ENCODE measurements around the gene CDC45.

CDC45 gene

GRCh38 chr22:19495562-19496323, 16.0 kb downstream of the CDC45 start:
- DNase-seq (ENCODE audit: low read depth in 2 of 2): no peak

DNA sequence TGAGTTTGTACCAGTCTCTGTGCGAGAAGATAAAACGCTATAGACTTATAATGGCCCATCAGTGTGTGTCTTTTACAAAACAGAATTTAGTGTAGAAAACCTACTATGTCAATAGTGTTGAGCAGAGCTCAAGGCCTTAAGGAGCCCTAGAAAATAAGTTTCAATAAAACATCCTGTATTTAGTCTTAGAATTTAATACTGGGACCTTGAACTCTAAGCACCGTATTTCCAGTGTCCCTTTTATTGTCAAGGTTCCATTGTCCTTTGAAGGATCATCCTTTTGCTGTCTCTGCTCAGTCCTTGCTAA, 16.6 kb downstream of the CDC45 start:
- DNase-seq (ENCODE audit: low read depth in 2 of 2): no peak

GRCh38 chr22:19497245-19497644, 17.5 kb downstream of the CDC45 start:
- no peak for DNase-seq (ENCODE audit: low read depth in 2 of 2)

DNA sequence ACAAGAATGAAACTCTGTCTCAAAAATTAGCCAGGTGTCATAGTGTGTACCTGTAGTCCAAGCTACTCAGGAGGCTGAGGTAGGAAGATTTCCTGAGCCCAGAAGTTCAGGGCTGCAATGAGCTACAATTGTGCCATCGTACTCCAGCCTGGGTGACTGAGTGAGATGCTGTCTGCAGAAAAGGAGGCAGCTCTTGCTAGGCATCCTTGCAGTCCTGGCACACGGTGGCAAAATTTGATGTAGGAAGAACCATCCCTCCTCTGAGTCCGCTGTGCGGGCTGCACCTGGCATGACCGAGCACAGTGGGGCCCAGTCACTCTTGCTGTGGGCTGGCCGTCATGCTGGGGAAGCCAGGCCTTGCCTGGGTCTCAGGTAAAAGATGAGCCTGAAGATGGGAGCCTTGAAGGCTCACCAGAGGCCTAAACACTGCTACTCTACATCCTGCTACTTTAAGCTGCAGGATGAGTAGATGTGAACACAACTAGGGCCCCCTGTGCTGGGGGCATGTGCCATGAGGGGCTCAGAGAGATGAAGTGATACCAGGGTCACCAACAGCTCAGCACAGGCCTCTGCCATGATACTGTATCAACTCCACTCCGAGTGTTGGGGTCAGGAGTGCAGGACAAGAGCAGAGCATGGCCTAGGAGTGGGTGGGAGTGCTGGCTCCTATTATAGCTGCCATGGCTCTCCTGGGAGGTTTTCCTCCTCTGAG, 18.6 kb downstream of the CDC45 start:
- DNase-seq (ENCODE audit: low read depth in 2 of 2): no peak

- DNase-seq (ENCODE audit: low read depth in 2 of 2): no peak
Measured at GRCh38 chr22:19498866-19499190, 19.1 kb downstream of the CDC45 start.

DNA sequence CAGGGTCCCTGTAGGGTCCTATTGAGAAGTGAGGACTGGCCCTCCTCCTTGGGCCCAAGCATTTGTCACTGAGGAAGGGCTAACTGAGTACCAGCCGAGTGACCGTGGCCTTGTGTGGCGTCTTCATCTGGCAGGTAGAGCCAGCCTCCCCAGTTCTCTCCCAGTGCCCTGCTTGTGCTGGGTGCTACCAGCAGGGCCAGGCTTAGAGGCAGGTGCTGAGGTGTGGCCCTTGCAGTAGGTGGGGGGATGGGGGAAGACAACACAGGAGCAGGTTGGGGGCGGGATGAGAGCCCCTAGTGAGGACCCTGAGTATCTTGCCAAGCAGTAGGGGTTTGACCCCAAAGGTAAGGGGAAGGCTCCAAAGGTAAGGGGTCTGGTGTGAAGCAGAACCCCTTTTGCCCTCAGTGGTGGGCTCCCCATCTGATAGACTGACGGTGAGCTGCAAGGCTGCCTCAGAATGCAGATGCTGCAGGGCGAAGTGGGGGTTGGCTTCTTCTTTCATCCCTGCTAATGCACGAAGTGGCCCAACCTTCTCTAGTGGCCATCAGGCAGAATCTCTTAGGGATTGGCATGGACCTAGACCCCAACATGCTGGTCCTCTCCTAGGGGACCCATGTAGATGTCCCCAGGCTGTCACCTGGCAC, 19.6 kb downstream of the CDC45 start:
- no peak for DNase-seq (ENCODE audit: low read depth in 2 of 2)

GRCh38 chr22:19499880-19500242, 20.1 kb downstream of the CDC45 start:
- DNase-seq (ENCODE audit: low read depth in 2 of 2): no peak

GRCh38 chr22:19501897-19502447, 22.3 kb downstream of the CDC45 start:
- no peak for DNase-seq (ENCODE audit: low read depth in 2 of 2)

DNA sequence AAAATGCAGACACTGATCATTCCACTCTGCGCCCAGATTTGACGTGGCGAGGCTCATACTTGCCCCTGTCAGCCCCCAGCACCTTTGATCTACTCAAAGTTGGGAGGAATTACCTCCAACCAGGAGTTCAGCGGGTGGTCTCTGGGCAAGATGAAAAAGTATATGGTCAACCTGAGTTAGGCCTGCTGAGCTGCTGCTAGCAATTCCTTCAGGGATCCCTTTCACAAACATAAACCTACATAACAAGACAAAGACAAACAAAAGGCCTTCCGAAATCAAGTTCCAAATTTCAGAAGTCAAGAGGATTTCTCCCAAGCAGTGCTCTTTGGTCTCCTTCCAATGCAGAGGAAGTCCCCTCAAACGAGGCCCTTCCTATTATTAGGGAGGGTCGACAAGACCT, 23.6 kb downstream of the CDC45 start:
- no peak for DNase-seq (ENCODE audit: low read depth in 2 of 2)

DNA sequence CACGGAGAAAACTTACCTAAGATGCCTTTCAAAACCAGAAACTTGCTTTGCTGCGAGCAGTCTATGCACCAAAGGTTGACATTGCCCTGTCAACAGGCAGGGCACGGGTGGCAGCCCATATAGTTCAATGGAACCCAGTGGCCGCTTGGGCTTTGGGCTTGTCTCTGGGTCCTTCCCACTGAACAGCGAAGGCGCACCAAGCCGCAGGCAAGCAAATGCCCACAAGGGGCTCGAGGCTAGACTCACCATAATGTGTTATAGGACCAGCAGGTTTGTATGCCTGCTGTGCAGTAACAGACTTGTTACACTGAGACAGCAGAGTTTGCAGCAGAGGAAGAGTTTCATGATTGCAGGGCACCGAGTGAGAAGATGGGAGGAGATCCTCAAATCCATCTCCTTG, 24.1 kb downstream of the CDC45 start:
- no peak for DNase-seq (ENCODE audit: low read depth in 2 of 2)

GRCh38 chr22:19504900-19505734, 25.4 kb downstream of the CDC45 start:
- no peak for DNase-seq (ENCODE audit: low read depth in 2 of 2)

DNA sequence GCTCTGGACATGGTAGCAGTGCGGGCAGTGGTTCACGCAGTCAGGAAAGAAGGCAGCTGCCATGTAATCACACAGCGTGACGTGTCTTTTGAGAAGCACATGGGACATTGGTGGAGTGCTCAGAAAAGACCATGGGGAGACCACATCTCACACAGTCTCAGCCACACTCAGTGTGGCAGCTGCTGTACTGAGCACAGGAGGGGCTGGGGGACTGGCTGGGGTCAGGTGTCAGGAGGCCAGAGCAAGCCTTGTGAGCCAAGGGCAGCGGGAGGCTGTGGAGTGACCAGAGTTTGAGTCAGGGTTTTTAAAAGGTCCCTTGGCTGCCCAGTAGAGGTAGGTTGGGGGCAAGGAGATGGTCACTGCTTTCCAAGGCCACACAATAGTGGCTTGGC, 26.0 kb downstream of the CDC45 start:
- DNase-seq (ENCODE audit: low read depth in 2 of 2): no peak

- DNase-seq (ENCODE audit: low read depth in 2 of 2): no peak
Measured at GRCh38 chr22:19506212-19506611, 26.5 kb downstream of the CDC45 start.

DNA sequence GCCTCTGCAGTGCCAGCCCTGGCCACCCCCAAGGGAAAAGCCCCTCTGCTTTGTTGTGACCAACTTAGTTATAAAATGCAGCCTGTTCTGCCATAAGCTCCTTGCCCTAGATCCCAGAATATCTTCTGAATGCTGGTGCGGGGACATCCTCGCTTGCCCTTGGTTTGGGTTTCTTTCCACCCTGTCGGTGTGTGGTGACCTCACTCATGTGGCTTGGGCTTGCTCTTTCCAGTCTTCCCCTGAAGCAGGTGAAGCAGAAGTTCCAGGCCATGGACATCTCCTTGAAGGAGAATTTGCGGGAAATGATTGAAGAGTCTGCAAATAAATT, 27.8 kb downstream of the CDC45 start:
- DNase-seq (ENCODE audit: low read depth in 2 of 2): no peak

DNA sequence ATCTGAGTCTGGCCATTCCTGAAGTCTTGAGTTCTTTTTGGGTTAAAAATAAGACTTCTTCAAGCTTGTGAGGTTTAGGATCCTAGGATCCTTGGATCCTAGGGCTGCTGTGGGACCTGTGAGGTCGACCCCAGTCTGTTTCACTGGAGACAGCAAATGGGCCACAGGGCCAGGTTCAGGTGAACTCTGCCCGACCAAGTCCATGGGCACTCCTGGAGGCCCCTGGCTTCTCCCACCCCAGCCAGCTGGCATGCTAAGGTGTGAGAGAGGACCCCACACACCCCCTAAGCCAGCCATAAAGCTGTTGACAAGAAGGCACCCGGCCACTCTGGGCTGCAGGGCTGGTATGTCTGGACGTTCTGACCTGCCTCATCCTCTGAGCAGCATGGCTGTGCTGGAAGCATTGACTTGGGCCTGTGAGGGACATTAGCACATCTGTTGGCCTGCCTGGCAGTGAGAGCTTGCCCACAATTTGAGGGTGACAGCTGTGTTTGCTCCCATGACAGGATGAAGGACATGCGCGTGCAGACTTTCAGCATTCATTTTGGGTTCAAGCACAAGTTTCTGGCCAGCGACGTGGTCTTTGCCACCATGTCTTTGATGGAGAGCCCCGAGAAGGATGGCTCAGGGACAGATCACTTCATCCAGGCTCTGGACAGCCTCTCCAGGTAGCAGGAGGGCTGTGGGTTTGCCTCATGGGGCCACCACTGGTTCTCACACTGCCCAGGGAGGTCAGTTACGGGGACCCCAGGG, 28.5 kb downstream of the CDC45 start:
- DNase-seq (ENCODE audit: low read depth in 2 of 2): no peak

DNA sequence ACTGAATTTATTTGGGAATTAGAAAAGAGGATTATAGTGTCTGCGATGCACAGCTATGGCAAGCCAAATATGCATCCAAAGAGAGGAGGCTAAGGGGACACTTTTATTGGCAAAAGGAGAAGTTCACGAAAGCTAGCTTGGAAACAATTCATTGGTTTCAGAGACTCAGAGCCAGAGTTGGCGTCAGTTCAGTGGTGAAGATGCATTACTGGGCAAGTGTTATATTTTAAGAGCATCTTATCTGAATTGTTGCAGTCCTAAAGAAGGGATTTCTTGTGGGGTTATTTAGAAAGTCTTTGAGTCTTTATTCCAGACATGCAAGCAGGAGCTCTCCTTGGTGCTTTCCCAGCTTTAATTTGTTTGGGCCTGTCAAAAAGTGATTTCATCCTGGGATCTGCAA, 29.5 kb downstream of the CDC45 start:
- no peak for DNase-seq (ENCODE audit: low read depth in 2 of 2)

GRCh38 chr22:19509923-19510322, 30.2 kb downstream of the CDC45 start:
- DNase-seq (ENCODE audit: low read depth in 2 of 2): no peak

GRCh38 chr22:19510919-19511341, 31.2 kb downstream of the CDC45 start:
- no peak for DNase-seq (ENCODE audit: low read depth in 2 of 2)

- no peak for DNase-seq (ENCODE audit: low read depth in 2 of 2)
Measured at GRCh38 chr22:19513823-19514222, 34.1 kb downstream of the CDC45 start.

GRCh38 chr22:19514831-19515565, 35.3 kb downstream of the CDC45 start:
- no peak for DNase-seq (ENCODE audit: low read depth in 2 of 2)

Data from stimulated activated CD8-positive, alpha-beta memory T cell treated with anti-CD3 and anti-CD28 coated beads, Interleukin-2, amount 100 ng/mL, for 48 hours (primary cell).